ENCODE data around the gene PDE4C.

- TF ChIP-seq, protein P1, sequence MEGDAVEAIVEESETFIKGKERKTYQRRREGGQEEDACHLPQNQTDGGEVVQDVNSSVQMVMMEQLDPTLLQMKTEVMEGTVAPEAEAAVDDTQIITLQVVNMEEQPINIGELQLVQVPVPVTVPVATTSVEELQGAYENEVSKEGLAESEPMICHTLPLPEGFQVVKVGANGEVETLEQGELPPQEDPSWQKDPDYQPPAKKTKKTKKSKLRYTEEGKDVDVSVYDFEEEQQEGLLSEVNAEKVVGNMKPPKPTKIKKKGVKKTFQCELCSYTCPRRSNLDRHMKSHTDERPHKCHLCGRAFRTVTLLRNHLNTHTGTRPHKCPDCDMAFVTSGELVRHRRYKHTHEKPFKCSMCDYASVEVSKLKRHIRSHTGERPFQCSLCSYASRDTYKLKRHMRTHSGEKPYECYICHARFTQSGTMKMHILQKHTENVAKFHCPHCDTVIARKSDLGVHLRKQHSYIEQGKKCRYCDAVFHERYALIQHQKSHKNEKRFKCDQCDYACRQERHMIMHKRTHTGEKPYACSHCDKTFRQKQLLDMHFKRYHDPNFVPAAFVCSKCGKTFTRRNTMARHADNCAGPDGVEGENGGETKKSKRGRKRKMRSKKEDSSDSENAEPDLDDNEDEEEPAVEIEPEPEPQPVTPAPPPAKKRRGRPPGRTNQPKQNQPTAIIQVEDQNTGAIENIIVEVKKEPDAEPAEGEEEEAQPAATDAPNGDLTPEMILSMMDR (IDR thresholded peaks at IDR 0.05) = no peak
- TF ChIP-seq EP300 (IDR thresholded peaks at IDR 0.05) = no peak
- TF ChIP-seq POLR2A (IDR thresholded peaks at IDR 0.05) = no peak
- TF ChIP-seq POLR2AphosphoS5 (IDR thresholded peaks at IDR 0.05) = no peak
Measured at GRCh38 chr19:18264137-18264854, 38.1 kb upstream of the PDE4C start.
